Middle frontal gyrus (tissue), 1 donor: ENCODE results near the gene VCP.

ENCODE experiments used
- DNase-seq: peaks from one replicate; pipeline ENCODE4 v3.0.0-alpha.2; 2015; ENCODE audit warnings: low spot score; ENCODE audit errors: extremely low spot score

VCP gene

GRCh38 chr9:35072461-35073278, at the start of gene VCP:
Gene VCP (minus strand): TSS chr9:35072625. CDS start chr9:35072353, 272 bp downstream.
- peak; percentile 99 for DNase-seq

DNA sequence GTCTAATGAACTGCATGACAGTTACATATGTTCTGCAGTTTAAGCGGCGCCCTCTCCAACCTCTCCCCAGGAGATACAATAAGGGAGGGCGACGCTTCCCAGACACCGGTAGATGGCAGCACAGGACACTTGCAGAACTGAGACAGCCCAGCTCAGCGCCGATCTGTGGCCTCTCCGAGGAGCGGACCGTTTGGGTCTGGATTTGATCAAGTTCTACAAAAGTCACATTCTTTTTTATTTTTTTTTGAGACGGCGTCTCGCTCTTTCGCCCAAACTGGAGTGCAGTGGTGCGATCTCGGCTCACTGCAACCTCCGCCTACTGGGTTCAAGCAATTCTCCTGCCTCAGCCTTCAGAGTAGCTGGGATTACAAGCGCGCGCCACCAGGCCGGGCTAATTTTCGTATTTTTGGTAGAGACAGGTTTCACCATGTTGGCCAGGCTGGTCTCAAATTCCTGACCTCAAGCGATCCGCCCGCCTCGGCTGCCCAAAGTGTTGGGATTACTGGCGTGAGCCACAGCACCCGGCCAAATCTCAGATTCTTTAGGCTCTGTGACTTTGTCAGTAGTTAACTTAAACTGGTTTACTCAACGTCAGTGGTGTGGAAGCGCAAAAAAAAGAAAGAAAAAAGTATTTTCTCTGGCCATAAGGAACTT, 44.6 kb upstream of the VCP start:
- DNase-seq = peak; percentile 85

- DNase-seq = no peak
Observed at GRCh38 chr9:35116539-35116897, 44.1 kb upstream of the VCP start.

GRCh38 chr9:35115680-35116538, 43.5 kb upstream of the VCP start, which contains the start of gene ATOSB:
Gene ATOSB (minus strand): TSS chr9:35115862. CDS start chr9:35108274, 7,588 bp downstream.
- peak; percentile 47 for DNase-seq

DNA sequence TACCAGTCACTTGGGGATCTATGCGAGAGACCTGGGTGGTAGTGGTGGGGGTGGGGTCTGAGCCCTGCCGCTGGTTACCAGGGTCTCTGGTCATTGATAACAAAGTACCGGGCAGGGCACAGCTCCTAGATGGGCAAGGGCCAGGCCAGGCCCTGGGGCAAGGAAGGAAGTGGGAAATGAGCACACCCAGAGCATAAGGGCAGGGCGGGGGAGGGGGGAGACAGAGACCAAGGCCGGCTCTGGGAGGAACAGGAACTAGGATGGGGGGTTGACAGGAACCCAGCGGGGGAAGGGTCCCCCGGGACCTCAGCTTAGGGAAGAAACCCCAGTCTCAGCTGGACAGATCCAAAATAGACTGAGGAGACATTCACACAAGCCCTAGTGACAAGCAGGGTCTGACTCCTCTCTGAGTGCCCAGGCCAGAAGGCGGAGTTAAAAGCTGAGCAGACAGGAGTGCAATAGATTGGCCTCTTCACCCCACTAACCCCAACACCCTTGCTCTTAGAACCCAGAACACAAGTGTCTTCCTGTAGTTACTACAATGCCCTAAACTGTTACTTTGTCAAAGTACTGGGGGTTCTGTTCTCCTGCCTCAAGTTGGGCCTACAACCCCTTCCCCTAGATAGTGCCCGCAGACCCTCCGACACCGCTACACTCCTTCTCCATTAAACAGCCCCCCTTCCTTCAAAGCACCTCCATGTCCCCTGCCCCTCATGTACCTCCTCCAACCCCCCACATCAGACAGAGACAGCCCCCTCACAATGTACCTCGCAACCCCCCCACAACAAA, 42.6 kb upstream of the VCP start:
- DNase-seq = no peak

- no peak for DNase-seq
Observed at GRCh38 chr9:35114113-35114839, 41.9 kb upstream of the VCP start.

GRCh38 chr9:35112257-35113020, 40.0 kb upstream of the VCP start:
- no peak for DNase-seq

DNA sequence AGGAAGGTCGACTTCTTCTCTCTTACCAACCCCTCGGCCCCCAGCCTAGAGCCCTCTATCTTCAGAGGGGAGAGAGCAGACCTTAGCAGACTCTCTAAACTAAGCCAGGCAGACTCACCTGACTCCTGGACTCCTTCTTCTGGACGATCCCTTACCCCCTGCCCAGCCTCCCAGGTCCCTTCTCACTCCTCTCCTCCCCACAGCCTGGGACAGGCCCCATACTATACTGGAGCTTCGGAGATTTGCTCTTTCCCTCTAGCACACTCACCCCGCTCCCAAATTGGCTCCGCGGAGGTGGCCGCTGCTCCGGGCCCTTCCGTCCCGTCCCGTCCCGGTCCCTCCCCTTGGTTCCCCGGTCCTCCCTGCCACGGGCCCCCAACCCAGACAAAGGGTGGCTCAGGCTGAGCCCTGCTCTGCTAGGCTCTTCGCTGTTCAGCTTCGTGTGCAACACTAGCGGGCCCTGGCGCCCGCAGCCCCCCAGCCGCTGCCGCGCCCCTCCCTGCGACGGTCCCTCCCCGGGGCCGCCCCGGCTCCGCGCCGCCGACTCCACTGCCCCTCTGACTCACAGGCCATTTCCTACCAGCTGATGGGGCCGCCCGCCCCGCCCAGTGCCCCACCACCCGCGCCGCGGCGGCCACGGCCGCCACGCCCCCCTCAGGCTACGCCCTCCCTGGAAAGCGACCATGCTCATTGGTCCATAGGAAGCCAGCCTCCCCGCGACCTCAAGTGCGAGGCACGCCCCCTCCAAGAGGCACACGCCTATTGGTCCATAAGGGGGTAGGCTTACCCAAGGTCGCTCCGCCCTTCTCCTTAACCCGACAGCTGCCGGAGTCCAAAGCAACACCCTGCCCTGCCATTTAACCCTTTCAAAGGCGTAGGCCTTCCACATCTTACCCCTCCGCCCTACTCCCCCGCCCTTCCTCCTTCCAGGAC, 38.8 kb upstream of the VCP start:
- peak; percentile 95 for DNase-seq

- DNase-seq = no peak
Observed at GRCh38 chr9:35110327-35110761, 37.9 kb upstream of the VCP start.

DNA sequence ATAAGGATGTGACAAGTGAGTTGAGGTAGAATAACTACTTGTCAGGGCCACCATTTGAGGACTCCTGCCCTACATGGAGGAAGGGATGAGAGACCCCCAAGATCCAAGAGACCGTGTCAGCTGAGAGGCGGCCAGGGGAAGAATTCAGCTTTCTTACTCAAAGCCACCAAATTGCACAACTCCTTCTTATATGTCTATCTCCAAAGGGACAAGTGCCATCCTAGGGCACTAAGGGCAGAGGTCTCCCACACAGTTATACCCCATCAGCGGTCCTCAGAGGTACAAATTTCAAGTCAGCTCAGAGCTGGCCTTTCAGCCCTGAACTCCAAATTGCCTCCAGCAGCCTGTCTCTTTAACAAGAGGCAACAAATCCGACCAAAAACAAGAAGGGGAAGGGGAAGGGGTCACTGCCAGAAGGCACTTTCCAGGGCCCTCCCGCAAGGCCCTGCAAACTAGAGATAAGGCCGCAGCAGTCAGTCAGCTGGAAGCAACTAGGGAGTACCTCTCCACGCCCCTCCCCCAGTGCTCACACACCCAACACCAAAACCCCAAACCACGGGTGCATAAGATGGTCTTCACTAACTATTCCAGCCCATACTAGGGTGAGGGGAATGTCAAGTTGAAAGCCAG, 36.6 kb upstream of the VCP start:
- no peak for DNase-seq

GRCh38 chr9:35108461-35108860, 36.0 kb upstream of the VCP start:
- DNase-seq = no peak

GRCh38 chr9:35107297-35108290, 35.2 kb upstream of the VCP start:
- DNase-seq = no peak

- DNase-seq = no peak
Observed at GRCh38 chr9:35106343-35106730, 33.9 kb upstream of the VCP start.

GRCh38 chr9:35105571-35106342, 33.3 kb upstream of the VCP start:
- no peak for DNase-seq

DNA sequence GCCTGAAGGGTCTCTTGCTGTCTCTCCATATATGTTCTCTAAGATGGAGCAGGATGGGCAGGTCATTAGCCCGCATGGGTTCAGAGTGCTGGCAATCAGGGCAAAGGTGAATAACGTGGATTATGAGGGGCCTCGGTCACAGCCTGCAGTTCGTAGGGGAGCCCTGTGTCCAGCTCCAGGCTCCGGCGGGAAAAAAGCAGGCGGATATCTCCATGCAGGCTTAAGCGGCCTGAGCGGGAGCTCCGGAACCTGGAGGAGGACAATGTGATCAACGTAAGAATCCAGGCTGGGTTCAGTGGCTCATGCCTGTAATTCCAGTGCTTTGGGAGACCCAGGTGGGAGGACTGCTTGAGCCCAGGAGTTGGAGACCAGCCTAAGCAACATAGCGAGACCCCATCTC, 32.7 kb upstream of the VCP start:
- DNase-seq = no peak

GRCh38 chr9:35104586-35104985, 32.2 kb upstream of the VCP start:
- DNase-seq = no peak
